Stimulated activated naive B cell treated with anti-CD40 and anti-IgM and Interleukin-4, amounts not matched to agents 10 μg/mL and 1 μg/mL and 100 μg/mL, for 72 hours (primary cell): ENCODE measurements around the gene RNU1-2.
"Not testable (repeated sequence)": the region's sequence is repeated elsewhere in the genome, so short reads cannot be mapped to it uniquely, and the experiment has no call there.

ENCODE experiments used
- ATAC-seq, 2 donors: fragments of 150-1000 bp; cut with Tn5 transposase; replicated peaks; 2 replicates each; pipeline ENCODE4 v1.10.0; 2021; ENCODE audit warnings: moderate library complexity in 1 of 2
- DNase-seq: peaks from one replicate; pipeline ENCODE4 v3.0.0; 2021
- H3K27ac Mint-ChIP-seq: one replicate; pipeline ENCODE4 v1.8.0; 2022; ENCODE audit warnings: mild to moderate bottlenecking, mixed read lengths
- H3K27me3 Mint-ChIP-seq, 2 donors: one replicate each; pipeline ENCODE4 v1.8.0; 2022; ENCODE audit warnings: mixed read lengths in 2 of 2
- H3K36me3 Mint-ChIP-seq, 2 donors: one replicate each; pipeline ENCODE4 v1.8.0; 2022; ENCODE audit warnings: mixed read lengths in 2 of 2, mild to moderate bottlenecking in 1 of 2
- H3K4me1 Mint-ChIP-seq, 2 donors: one replicate each; pipeline ENCODE4 v1.8.0; 2022; ENCODE audit warnings: mixed read lengths in 2 of 2, mild to moderate bottlenecking in 1 of 2
- H3K4me3 Mint-ChIP-seq, 2 donors: one replicate each; pipeline ENCODE4 v1.8.0; 2022; ENCODE audit warnings: mild to moderate bottlenecking in 2 of 2, mixed read lengths in 2 of 2, moderate library complexity in 1 of 2
- H3K9me3 Mint-ChIP-seq, 2 donors: one replicate each; pipeline ENCODE4 v1.8.0; 2022; ENCODE audit warnings: mixed read lengths in 2 of 2, mild to moderate bottlenecking in 1 of 2

The RNU1-2 gene

DNA sequence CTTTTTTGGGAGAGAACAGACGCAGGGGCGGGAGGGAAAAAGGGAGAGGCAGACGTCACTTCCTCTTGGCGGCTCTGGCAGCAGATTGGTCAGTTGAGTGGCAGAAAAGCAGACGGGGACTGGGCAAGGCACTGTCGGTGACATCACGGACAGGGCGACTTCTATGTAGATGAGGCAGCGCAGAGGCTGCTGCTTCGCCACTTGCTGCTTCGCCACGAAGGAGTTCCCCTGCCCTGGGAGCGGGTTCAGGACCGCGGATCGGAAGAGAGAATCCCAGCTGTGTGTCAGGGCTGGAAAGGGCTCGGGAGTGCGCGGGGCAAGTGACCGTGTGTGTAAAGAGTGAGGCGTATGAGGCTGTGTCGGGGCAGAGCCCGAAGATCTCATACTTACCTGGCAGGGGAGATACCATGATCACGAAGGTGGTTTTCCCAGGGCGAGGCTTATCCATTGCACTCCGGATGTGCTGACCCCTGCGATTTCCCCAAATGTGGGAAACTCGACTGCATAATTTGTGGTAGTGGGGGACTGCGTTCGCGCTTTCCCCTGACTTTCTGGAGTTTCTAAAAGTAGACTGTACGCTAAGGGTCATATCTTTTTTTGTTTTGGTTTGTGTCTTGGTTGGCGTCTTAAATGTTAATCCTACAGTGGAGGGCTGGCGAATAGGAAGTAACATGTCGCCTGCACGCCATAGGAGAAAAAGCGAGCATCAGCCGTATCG, at the start of gene RNU1-2:
TSS of gene RNU1-2 (plus strand) at position 383 of the 718 bp plus-strand sequence.
- H3K9me3 Mint-ChIP-seq, H3K27me3 Mint-ChIP-seq: not testable (repeated sequence)
- H3K27ac Mint-ChIP-seq, result peak within 1 kb of the TSS; percentile 100
- H3K36me3 Mint-ChIP-seq, result peaks cover 4 to 22% of the 10 kb centered on the region in 2 donors
- H3K4me3 Mint-ChIP-seq, result peak within 1 kb of the TSS; percentile 82 to 85
- ATAC-seq (peak; percentile 98 to 99), DNase-seq (peak; percentile 89)
- H3K4me1 Mint-ChIP-seq, result peaks cover 24 to 27% of the 10 kb centered on the region in 2 donors

DNA sequence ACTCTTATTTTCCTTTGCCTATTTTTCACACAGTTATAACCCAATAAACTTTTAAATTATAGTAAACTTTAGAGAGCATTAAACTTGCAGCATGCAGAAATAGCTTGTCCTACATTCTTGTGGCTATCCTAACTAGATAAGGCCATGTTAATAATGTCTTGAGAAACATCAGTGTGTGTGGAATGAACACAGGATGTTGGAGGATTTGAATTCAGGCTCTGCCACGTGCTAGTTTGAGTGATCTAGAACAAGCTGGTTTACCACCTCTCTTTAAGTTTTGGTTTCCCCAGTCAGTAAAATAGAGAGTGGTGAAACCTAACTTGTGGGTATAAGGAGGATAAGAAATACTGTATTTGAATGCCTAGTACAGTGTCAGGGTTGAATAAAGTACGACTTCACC, 39.6 kb upstream of the RNU1-2 start:
- not testable (repeated sequence) for H3K36me3 Mint-ChIP-seq, H3K9me3 Mint-ChIP-seq, H3K27me3 Mint-ChIP-seq, H3K4me3 Mint-ChIP-seq, DNase-seq, H3K27ac Mint-ChIP-seq, H3K4me1 Mint-ChIP-seq, ATAC-seq

DNA sequence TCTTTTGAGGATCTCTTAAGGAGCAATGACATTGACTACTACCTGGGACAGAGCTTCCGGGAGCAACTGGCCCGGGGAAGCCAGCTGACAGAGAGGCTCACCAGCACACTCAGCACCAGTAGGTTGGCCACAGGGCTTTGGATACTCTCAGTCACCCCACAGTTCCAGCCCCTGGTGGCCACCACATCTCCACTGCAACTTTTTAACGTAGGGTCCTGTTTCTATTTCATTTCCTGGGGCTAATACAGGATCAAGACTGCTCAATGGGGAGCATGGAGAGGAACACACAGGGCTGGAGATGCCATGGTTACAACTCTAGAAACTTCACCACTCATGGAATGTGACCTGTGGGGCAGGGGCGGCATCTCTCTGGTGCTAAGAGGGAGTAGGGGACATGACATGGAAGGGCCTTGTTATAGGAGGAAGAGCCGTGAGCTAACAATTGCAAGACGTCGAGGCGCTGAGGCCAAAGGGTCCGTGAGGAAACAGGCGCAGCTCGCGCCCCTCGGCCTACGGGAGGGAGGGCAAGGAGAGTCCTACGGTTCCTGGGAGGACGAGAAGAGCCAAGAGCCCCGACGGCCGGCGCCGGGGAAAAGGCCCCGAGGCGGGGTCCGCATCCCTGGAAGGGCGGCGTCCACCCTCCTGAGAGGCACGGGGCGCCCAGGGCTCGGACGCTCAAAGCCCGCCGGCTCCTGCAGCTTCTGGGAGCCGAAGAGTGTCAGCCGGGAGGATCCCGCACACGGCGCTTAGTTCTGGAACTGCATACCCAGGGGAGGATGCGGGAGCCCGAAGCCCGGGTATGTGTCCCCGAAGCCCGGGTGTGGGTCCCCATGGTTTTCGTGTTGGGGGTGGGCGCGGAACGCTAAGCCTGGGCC, 36.4 kb upstream of the RNU1-2 start:
- not testable (repeated sequence) for ATAC-seq, H3K4me3 Mint-ChIP-seq, H3K27ac Mint-ChIP-seq, H3K27me3 Mint-ChIP-seq, H3K9me3 Mint-ChIP-seq, H3K4me1 Mint-ChIP-seq, DNase-seq, H3K36me3 Mint-ChIP-seq

DNA sequence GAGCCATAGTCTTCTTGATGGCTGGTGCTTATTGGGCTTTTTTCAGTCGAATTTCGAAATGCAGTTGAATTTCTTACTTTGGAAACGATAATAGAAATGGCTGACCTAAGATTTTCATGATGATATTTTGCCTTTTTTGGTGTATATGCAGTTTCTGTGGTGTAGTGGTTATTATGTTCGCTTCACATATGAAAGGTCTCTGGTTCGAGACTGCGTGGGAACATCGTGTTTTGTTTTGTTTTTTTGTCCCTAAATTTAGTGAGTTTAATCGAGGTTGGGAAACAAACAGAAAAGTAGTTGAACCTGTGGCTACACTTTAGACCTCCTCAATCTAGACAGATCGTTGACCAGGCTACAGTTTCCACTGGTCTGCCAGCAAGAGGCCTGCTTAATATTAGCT, 35.7 kb upstream of the RNU1-2 start:
- not testable (repeated sequence) for H3K4me1 Mint-ChIP-seq, H3K27ac Mint-ChIP-seq, H3K9me3 Mint-ChIP-seq, H3K36me3 Mint-ChIP-seq, DNase-seq, ATAC-seq, H3K4me3 Mint-ChIP-seq, H3K27me3 Mint-ChIP-seq

DNA sequence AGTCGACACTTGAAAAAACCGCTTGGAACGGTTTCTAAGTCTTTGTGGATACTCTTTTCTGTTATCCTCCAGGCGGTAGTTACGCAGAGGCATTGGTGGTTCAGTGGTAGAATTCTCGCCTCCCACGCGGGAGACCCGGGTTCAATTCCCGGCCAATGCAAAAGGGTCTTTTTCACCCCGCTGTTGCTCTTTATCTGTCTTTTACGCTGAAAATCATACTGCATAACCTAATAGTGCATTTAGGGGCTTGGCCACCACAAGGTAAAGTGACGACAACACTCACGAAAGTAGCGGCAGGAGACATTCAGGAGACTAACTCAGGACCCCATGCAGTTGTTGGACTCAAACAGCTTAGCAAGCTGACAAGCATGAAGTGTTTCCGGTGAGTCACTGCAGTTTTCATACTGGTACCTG, 33.9 kb upstream of the RNU1-2 start:
- not testable (repeated sequence) for H3K4me3 Mint-ChIP-seq, H3K4me1 Mint-ChIP-seq, H3K27me3 Mint-ChIP-seq, DNase-seq, H3K36me3 Mint-ChIP-seq, H3K9me3 Mint-ChIP-seq
- H3K27ac Mint-ChIP-seq, result peak overlapping the region; percentile 76
- peak in 1 of 2 donors; percentile 18 for ATAC-seq

DNA sequence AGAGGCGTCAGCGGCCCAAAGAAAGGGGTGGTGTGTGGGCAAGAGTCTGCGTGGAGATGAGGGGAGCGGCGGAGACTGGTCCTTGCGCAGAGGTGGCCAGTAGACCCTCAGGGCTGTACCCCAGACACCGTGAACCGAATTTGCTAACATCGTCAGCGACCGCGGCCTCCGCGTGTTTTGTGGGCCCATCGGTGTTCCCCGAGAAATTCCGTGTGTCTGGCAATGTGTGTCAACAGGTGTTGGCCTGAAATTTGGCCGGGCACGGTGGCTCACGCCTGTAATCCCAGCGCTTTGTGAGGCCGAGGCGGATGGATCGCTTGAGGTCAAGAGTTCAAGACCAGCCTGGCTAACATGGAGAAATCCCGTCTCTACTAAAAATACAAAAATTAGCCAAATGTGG, 33.4 kb upstream of the RNU1-2 start:
- not testable (repeated sequence) for H3K27me3 Mint-ChIP-seq, H3K4me1 Mint-ChIP-seq, H3K4me3 Mint-ChIP-seq, H3K9me3 Mint-ChIP-seq, DNase-seq, ATAC-seq, H3K27ac Mint-ChIP-seq, H3K36me3 Mint-ChIP-seq

DNA sequence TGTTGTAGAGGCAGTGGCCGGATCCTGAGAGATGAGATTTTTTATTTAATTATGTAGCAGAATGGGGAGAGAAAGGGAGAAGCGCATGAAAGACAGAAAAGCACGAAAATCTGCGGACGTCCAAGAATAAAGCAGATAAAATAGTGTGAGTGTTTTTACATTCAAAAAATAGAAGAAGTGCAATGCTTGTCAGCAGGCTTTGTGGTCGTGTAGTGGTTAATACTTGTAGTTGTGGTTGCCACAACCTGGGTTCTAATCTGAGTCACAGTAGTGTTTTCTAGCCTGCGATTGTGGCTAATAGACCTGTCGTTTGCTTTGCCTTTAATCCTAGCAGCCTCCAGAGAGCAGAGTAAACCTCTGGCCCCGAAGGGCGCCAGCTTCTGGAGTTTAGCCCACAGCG, 32.8 kb upstream of the RNU1-2 start:
- H3K27ac Mint-ChIP-seq, DNase-seq, H3K36me3 Mint-ChIP-seq, H3K4me3 Mint-ChIP-seq, H3K4me1 Mint-ChIP-seq, H3K9me3 Mint-ChIP-seq, H3K27me3 Mint-ChIP-seq: not testable (repeated sequence)
- ATAC-seq, result peak; percentile 93 to 94

DNA sequence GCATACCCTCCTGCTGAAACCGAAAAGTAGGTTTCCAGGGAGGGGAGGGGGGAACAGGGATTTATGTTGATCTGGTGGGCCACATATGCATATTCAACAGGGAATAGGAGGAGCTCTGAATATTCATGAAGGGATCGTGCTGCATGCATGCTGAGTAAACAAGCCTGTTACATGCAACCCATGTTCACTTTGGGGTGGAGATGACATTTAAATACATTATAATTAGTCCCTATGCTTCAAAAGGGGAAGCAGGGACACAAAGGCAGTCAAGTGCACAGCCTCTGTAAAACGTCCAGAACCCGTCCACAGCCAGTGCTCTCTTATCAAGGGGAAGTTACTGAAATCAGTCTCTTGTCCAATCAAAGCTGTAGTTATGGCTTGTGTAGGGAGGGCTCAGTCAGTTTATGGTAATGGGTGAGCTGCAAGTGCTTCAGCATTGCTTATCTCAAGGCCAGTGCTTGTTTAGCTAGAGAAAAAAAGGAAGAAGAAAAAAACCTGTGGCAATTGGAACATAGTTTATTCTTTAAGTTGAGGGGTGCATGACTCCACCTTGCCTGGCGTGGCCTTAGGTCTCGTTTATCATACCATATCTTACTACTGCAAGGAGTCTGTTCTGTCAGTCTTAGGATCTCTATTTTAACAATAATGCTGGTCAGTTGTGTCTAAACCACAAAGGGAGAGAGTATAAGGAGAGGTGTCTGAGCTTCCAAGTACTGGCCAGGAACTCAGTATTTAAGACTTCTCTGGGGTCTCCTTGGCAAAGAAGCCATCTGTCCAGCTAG, 28.7 kb upstream of the RNU1-2 start:
- not testable (repeated sequence) for H3K36me3 Mint-ChIP-seq, DNase-seq, H3K4me1 Mint-ChIP-seq, H3K27me3 Mint-ChIP-seq, H3K9me3 Mint-ChIP-seq, H3K27ac Mint-ChIP-seq
- peak overlapping the region in 1 of 2 donors; percentile 37 for H3K4me3 Mint-ChIP-seq
- ATAC-seq, result peak; percentile 67 to 83

DNA sequence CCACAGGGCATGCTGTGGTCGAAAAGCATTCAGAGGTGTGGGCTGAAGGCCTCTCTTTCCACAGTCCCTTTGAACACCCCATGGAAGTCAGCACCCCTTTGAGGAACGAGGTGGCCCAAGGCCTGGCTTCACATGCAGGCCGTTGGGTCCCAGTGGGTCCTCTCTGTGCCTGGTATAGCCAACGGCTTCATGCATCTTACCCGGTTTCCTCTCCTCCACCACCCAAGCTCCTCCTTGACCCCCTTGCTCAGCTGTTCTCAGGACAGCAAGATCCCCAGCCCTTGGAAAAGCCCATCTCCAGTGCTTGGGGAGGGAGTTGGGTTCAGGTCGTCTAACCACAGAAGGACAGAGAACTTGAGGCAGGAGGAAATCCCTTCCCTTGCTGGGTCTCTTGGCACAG, 27.0 kb upstream of the RNU1-2 start:
- ATAC-seq, H3K36me3 Mint-ChIP-seq, H3K9me3 Mint-ChIP-seq, H3K27me3 Mint-ChIP-seq, H3K4me3 Mint-ChIP-seq, DNase-seq: not testable (repeated sequence)
- H3K4me1 Mint-ChIP-seq, result peaks cover 13 to 14% of the 10 kb centered on the region in 2 donors
- H3K27ac Mint-ChIP-seq, result peak overlapping the region; percentile 78

DNA sequence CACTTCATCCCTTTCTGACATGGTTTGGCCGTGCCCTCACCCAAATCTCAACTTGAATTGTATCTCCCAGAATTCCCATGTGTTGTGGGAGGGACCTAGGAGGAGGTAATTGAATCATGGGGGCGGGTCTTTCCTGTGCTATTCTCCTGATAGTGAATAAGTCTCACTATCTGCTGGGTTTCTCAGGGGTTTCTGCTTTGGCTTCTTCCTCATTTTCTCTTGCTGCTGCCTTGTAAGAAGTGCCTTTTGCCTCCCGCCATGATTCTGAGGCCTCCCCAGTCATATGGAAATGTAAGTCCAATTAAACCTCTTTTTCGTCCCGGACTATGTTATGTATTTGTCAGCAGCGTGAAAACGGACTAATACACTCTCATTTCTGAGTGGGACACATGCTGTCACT, 25.8 kb upstream of the RNU1-2 start:
- H3K36me3 Mint-ChIP-seq, H3K27ac Mint-ChIP-seq, H3K4me3 Mint-ChIP-seq, H3K27me3 Mint-ChIP-seq, DNase-seq, ATAC-seq, H3K9me3 Mint-ChIP-seq: not testable (repeated sequence)
- H3K4me1 Mint-ChIP-seq, result peaks cover 15% of the 10 kb centered on the region in 2 donors

DNA sequence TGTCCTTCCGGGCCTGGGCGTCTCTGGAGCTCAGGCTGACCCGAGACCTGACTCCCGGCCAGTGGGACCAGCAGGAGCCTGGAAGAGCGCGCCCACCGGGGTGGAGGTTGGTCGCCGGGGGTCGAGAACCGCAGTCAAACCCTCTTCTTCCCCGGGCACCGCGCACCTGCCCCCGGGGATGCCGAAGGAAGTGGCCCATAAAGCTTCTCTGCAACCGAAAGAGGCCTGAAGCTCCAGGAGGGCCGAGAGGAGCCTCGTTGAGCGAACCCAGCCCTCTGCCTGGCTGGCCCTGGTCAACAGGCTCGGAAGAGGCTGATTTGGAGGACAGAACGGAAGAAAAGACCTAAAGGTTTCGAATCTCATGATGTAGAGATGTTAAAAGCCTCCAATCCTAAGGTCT, 24.6 kb upstream of the RNU1-2 start:
- H3K4me1 Mint-ChIP-seq, result peaks cover 15% of the 10 kb centered on the region in 2 donors
- peak overlapping the region; percentile 70 for H3K27ac Mint-ChIP-seq
- H3K9me3 Mint-ChIP-seq, H3K4me3 Mint-ChIP-seq, DNase-seq, ATAC-seq, H3K36me3 Mint-ChIP-seq: not testable (repeated sequence)
- peaks cover 13 to 16% of the 10 kb centered on the region in 2 donors for H3K27me3 Mint-ChIP-seq

DNA sequence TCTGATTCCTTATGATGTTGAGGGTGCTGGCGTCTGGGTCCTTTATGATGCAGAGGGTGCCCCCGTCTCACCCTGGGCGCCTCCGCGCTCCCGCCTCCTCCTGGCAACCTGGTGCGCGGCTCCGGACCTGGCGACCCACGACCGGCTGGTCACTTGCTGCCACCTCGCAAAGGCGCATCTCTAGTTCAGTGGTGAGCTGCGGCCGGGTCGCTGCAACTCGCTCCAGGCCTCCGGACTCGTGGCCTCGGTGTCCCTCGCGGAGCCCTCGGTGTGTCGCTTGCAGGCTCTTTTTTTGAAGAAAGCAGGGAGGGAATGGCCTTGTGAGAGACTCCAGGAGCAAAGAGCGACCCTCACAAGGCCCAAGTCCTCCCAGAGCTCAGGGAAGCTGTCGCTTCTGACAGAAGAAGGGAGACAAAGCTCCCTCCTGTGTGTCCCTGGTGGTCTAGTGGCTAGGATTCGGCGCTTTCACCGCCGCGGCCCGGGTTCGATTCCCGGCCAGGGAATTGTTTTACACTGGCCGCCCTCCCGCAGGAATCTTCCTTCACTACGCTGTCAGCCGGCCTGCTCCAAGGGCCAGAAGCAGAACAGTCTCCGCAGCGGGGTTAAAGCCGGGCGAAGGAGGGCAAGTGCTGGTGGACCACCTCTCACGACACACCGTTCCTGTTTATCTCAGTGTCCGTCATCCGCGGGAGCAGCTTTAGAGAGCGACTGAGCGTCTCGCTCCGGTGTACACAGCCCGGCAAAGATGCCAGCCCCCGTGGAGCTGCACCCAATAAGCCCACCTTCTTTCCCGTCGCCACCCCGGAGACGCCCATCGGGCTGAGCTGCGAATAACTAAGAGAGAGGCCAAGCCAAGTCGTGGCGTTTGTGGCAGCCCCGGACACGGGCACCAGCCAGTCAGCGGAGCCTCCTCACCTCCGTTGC, 23.4 kb upstream of the RNU1-2 start:
- Mint-ChIP-seq H3K27me3 (peaks cover 17 to 19% of the 10 kb centered on the region in 2 donors), H3K4me3 (peak overlapping the region; percentile 80 to 84), H3K4me1 (peaks cover 15% of the 10 kb centered on the region in 2 donors), H3K27ac (peak overlapping the region; percentile 90)
- ATAC-seq, result peak; percentile 68 to 88
- not testable (repeated sequence) for H3K36me3 Mint-ChIP-seq, H3K9me3 Mint-ChIP-seq
- peak; percentile 44 for DNase-seq

DNA sequence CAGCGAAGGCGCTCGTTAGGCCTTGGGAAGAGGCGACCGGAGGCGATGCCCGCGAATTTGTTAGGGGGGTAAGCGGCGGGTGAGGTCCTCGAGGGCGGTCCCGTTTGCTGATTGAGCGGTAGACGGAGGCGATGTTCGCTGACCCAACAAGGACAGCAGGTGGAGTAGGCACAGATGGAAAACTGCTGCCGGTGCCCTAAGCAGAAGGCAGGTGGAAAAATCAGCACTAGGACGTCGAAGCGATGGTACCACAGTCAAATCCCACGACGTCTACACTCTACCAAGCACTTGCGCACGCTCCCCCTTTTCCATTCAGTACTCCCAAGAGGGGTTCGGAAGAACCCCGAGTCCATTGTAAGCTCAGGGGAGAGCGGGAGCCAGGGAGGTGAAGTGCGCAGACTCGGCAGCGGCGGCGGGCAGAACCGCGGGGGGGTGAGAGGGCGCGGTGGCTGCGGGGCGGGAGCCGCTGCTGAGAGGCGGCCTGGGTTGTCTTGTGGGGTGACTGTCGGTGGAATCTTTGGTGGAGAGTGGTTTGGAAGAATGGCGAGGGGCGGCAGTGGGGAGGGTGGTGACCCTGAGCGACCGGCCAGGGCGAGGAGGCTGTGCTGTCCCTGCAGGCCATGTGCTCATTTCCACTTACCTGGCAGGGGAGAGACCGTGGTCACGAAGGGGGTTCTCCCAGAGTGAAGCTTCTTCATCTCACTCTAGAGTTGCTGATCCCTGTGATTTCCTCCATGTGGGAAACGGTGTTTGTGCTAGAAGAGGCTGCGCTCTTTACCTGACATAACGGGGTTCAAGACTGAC, 22.5 kb upstream of the RNU1-2 start:
- ATAC-seq, result peak; percentile 22 to 27
- peak overlapping the region; percentile 80 to 84 for H3K4me3 Mint-ChIP-seq
- not testable (repeated sequence) for H3K36me3 Mint-ChIP-seq, H3K9me3 Mint-ChIP-seq, DNase-seq
- H3K27ac Mint-ChIP-seq, result peak overlapping the region; percentile 90
- peaks cover 17 to 19% of the 10 kb centered on the region in 2 donors for H3K27me3 Mint-ChIP-seq
- H3K4me1 Mint-ChIP-seq, result peaks cover 15% of the 10 kb centered on the region in 2 donors
